Epithelial cell of esophagus (primary cell): Measurements from ENCODE around the gene HLA-DQB2.

ENCODE experiments used
- DNase-seq: peaks from one replicate; pipeline ENCODE4 v3.0.0; 2010; ENCODE audit warnings: low read depth
- H3K4me3 ChIP-seq: 2 replicates; pipeline ENCODE4 v1.5.1; 2011; ENCODE audit warnings: mild to moderate bottlenecking, low read length, control low read depth
- CTCF ChIP-seq: IDR thresholded peaks from 2 replicates; pipeline ENCODE4 v1.5.1; 2011; ENCODE audit warnings: low read depth, mild to moderate bottlenecking, low read length, control low read depth, inconsistent platforms; ENCODE audit not compliant: insufficient read depth; ENCODE audit errors: missing control alignments

HLA-DQB2 gene

GRCh38 chr6:32775071-32775470 is 11.7 kb upstream of the HLA-DQB2 start:
- no peak overlapping the region for H3K4me3 ChIP-seq
- TF ChIP-seq CTCF: no peak
- DNase-seq: no peak

- H3K4me3 ChIP-seq: no peak overlapping the region
- no peak for TF ChIP-seq CTCF
- peak; percentile 59 for DNase-seq
Observed at GRCh38 chr6:32774426-32774825, 11.1 kb upstream of the HLA-DQB2 start.

GRCh38 chr6:32772656-32773055 is 9.3 kb upstream of the HLA-DQB2 start:
- H3K4me3 ChIP-seq: no peak overlapping the region
- no peak for DNase-seq
- TF ChIP-seq CTCF: no peak

- no peak for TF ChIP-seq CTCF
- DNase-seq: no peak
- no peak overlapping the region for H3K4me3 ChIP-seq
Observed at GRCh38 chr6:32764048-32764447, 716 bp upstream of the HLA-DQB2 start.

GRCh38 chr6:32761548-32761947 is 1.8 kb downstream of the HLA-DQB2 start:
- no peak overlapping the region for H3K4me3 ChIP-seq
- TF ChIP-seq CTCF: no peak

GRCh38 chr6:32761072-32761471 is 2.3 kb downstream of the HLA-DQB2 start:
- TF ChIP-seq CTCF: no peak
- no peak for DNase-seq
- H3K4me3 ChIP-seq: no peak overlapping the region

More at GRCh38 chr6:32761548-32761947, 1.8 kb downstream of the HLA-DQB2 start:
- DNase-seq: no peak

GRCh38 chr6:32759669-32760068 is 3.7 kb downstream of the HLA-DQB2 start:
- no peak overlapping the region for H3K4me3 ChIP-seq
- DNase-seq: no peak
- no peak for TF ChIP-seq CTCF
